B cell (primary cell): ENCODE results near the gene ADAMTS2. TPM values are rescaled to one million over a fixed set of nuclear protein-coding genes. Genes with fewer than 3 reads are reported as not detected.

Experiments used
- ATAC-seq: fragments of 200-7000 bp; cut with Tn5 transposase; one replicate; pipeline ENCODE4 v1.10.0; 2021; ENCODE audit warnings: low read depth, mild to moderate bottlenecking, moderate number of reproducible peaks, moderate library complexity
- CTCF ChIA-PET: fragments of 350-600 bp; sonication (Branson Sonifier 250); formaldehyde crosslinking; loops from one replicate; lab custom pipeline; 2021; ENCODE audit warnings: antibody characterized with exemption, inconsistent platforms; lab: Charles Lee
- POLR2A ChIA-PET: fragments of 350-600 bp; sonication (Branson Sonifier 250); formaldehyde crosslinking; loops from one replicate; lab custom pipeline; 2021; ENCODE audit warnings: antibody characterized with exemption; lab: Charles Lee
- DNase-seq: peaks from one replicate; pipeline ENCODE4 v3.0.0; 2013
- H2AFZ ChIP-seq: 2 replicates; pipeline ENCODE4 v1.6.1; 2012; ENCODE audit warnings: mild to moderate bottlenecking, low read depth, low read length; ENCODE audit not compliant: insufficient read depth, poor library complexity, severe bottlenecking
- H3K27ac ChIP-seq, 2 donors: 1 replicate in 1 of 2; 2 replicates in 1 of 2; pipeline ENCODE4 v1.5.1; 2012 to 2013; ENCODE audit warnings: low read length in 2 of 2, mild to moderate bottlenecking in 2 of 2, moderate library complexity in 1 of 2
- H3K27me3 ChIP-seq, 4 experiments: fragments of 200-600 bp in 1 of 4; sonication (generic) in 1 of 4; replicated peaks in 1 of 4; 1 replicate in 2 of 4; 2 replicates in 2 of 4; pipeline versions ENCODE4 v1.6.1 to v1.7.0; 2013 to 2016; ENCODE audit warnings: low read length in 3 of 4, mild to moderate bottlenecking in 2 of 4, mixed read lengths in 1 of 4, moderate library complexity in 1 of 4; ENCODE audit not compliant: insufficient read depth in 4 of 4, control insufficient read depth in 3 of 4; ENCODE audit errors: control extremely low read depth in 1 of 4
- H3K36me3 ChIP-seq, 2 experiments: replicated peaks in 1 of 2; 1 replicate in 1 of 2; 2 replicates in 1 of 2; pipeline versions ENCODE4 v1.6.1 to v1.7.1; 2013; ENCODE audit warnings: low read length in 1 of 2; ENCODE audit not compliant: insufficient read depth in 2 of 2, control insufficient read depth in 1 of 2; ENCODE audit errors: control extremely low read depth in 1 of 2, extremely low read depth in 1 of 2
- H3K4me1 ChIP-seq, 2 donors: fragments of 200-600 bp in 1 of 2; sonication (generic) in 1 of 2; 1 replicate in 1 of 2; 2 replicates in 1 of 2; pipeline versions ENCODE4 v1.5.1 to v1.6.1; 2013 to 2017; ENCODE audit warnings: low read length in 2 of 2; ENCODE audit not compliant: control insufficient read depth in 2 of 2, insufficient read depth in 2 of 2
- H3K4me2 ChIP-seq: replicated peaks from 2 replicates; pipeline ENCODE3; 2012; ENCODE audit warnings: mild to moderate bottlenecking, low read depth, low read length; ENCODE audit not compliant: poor library complexity, severe bottlenecking
- H3K4me3 ChIP-seq, 5 experiments: fragments of 200-600 bp in 1 of 5; sonication (generic) in 1 of 5; 1 replicate in 3 of 5; 2 replicates in 2 of 5; pipeline versions ENCODE4 v1.5.1 to v1.7.0; 2011 to 2016; ENCODE audit warnings: low read length in 4 of 5, mild to moderate bottlenecking in 4 of 5, low read depth in 2 of 5, control low read depth in 1 of 5, moderate library complexity in 1 of 5; ENCODE audit not compliant: insufficient read depth in 1 of 5; ENCODE audit errors: control extremely low read depth in 1 of 5, extremely low read depth in 1 of 5
- H3K79me2 ChIP-seq: fragments of 200-600 bp; sonication (generic); one replicate; pipeline ENCODE4 v1.6.0; 2016; ENCODE audit warnings: low read length; ENCODE audit not compliant: control insufficient read depth, insufficient read depth
- H3K9ac ChIP-seq: fragments of 200-600 bp; sonication (generic); 2 replicates; pipeline ENCODE4 v1.6.1; 2017; ENCODE audit warnings: mild to moderate bottlenecking, low read length, moderate library complexity
- H3K9me3 ChIP-seq, 3 donors: one replicate each; pipeline versions ENCODE4 v1.6.1 to v1.7.1; 2013; ENCODE audit warnings: low read length in 2 of 3; ENCODE audit not compliant: control insufficient read depth in 2 of 3, insufficient read depth in 1 of 3; ENCODE audit errors: control extremely low read depth in 1 of 3
- H4K20me1 ChIP-seq: 2 replicates; pipeline ENCODE4 v1.6.0; 2012; ENCODE audit warnings: mild to moderate bottlenecking, low read length; ENCODE audit not compliant: insufficient read depth, control insufficient read depth, poor library complexity, severe bottlenecking
- H3K27ac Mint-ChIP-seq: one replicate; pipeline ENCODE4 v1.8.0; 2021; ENCODE audit warnings: mixed read lengths
- H3K27me3 Mint-ChIP-seq: one replicate; pipeline ENCODE4 v1.8.0; 2021; ENCODE audit warnings: mixed read lengths
- H3K4me1 Mint-ChIP-seq: one replicate; pipeline ENCODE4 v1.8.0; 2021; ENCODE audit warnings: mixed read lengths
- H3K4me3 Mint-ChIP-seq: one replicate; pipeline ENCODE4 v1.8.0; 2021; ENCODE audit warnings: mixed read lengths
- H3K9me3 Mint-ChIP-seq: one replicate; pipeline ENCODE4 v1.8.0; 2022; ENCODE audit warnings: mixed read lengths; ENCODE audit not compliant: insufficient read depth
- EZH2 ChIP-seq: IDR thresholded peaks from 2 replicates; pipeline ENCODE4 v1.6.1; 2012; ENCODE audit warnings: borderline replicate concordance, low read depth, mild to moderate bottlenecking, moderate library complexity, low read length; ENCODE audit not compliant: insufficient read depth, poor library complexity, severe bottlenecking
- WGBS: methylation state at CpG from one replicate; pipeline ENCODE4 v1.1.5; 2013; ENCODE audit warnings: missing lambda C conversion rate; ENCODE audit not compliant: insufficient coverage; 5-methylcytosine and 5-hydroxymethylcytosine counted together
- intact Hi-C: fragments of 100-400 bp; cut with micrococcal nuclease; formaldehyde crosslinking; loops from one replicate; pipeline ENCODE4 v1.10.0; 2022
- polyA plus RNA-seq: library from polyadenylated mRNA; depleted of rRNA; stranded (reverse); fragments of >200 nt; gene quantifications from 2 replicates; pipeline ENCODE4 v1.2.3, GENCODE V29; 2012
- total RNA-seq, 2 donors: library from RNA; stranded (reverse); fragments of 120-200 nt in 1 of 2; gene quantifications; 1 replicate in 1 of 2; 2 replicates in 1 of 2; pipeline versions ENCODE4 v1.2.3 to v1.2.4, GENCODE V29; 2013 to 2022
- TF ChIP-seq, protein P1 (sequence below): fragments of 200-600 bp; IDR thresholded peaks from one replicate; pipeline ENCODE4 v1.8.0; 2022; ENCODE audit warnings: antibody characterized with exemption, mild to moderate bottlenecking

Gene ADAMTS2
- total and polyA plus RNA-seq, 2 donors (not counting 1 experiment from before 2014, with no cell fraction given): not detected

DNA sequence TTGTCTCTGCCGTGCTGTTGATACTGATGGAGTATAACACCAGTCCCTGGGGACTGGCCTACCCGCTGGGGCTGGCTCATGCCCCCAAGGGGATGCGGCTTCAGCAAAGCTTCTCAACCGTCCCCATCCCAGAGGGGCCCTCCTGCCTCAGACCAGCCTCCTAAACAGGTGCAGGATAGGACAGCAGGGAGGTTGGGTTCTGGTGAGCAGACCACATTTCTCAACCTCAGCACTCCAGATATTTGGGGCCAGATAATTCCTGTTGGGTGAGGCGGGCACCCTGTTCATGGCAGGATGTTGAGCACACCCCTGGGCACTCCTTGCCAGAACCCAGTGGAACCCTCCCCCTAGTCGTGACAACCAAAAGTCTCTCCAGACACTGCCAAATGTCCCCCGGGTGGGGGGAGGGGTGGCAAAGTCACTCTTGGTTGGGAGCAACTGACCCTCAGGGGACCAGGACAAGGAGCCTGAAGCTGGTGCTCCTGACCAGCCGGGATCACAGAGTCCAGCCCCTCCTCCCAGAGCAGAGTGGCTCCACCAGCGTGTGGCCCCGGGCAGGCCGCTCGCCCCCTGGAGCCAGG is 177.3 kb downstream of the ADAMTS2 start:
- Mint-ChIP-seq H3K4me3 (peak overlapping the region; percentile 49), H3K4me1 (peaks cover 3% of the 10 kb centered on the region), H3K9me3 (no peaks in the 10 kb centered on the region), H3K27ac (no peak overlapping the region), H3K27me3 (peaks cover 5% of the 10 kb centered on the region)
- peaks cover 0 to 18% (median 0%) of the 10 kb centered on the region in 3 donors for H3K9me3 ChIP-seq
- H3K4me1 ChIP-seq: peaks cover 4 to 12% of the 10 kb centered on the region in 2 donors
- peaks cover 0 to 21% (median 1%) of the 10 kb centered on the region in 4 experiments for H3K27me3 ChIP-seq
- DNase-seq (no peak), ATAC-seq (no peak)
- H2AFZ ChIP-seq: no peak overlapping the region
- no peak for TF ChIP-seq EZH2
- TF ChIP-seq, protein P1, sequence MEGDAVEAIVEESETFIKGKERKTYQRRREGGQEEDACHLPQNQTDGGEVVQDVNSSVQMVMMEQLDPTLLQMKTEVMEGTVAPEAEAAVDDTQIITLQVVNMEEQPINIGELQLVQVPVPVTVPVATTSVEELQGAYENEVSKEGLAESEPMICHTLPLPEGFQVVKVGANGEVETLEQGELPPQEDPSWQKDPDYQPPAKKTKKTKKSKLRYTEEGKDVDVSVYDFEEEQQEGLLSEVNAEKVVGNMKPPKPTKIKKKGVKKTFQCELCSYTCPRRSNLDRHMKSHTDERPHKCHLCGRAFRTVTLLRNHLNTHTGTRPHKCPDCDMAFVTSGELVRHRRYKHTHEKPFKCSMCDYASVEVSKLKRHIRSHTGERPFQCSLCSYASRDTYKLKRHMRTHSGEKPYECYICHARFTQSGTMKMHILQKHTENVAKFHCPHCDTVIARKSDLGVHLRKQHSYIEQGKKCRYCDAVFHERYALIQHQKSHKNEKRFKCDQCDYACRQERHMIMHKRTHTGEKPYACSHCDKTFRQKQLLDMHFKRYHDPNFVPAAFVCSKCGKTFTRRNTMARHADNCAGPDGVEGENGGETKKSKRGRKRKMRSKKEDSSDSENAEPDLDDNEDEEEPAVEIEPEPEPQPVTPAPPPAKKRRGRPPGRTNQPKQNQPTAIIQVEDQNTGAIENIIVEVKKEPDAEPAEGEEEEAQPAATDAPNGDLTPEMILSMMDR: no peak
- no peaks in the 10 kb centered on the region for H4K20me1 ChIP-seq
- intact Hi-C loops: loop anchor here (5.0 kb wide), 2 partner anchors 499 to 594 kb away; no protein-coding TSS in a partner anchor
- H3K79me2 ChIP-seq: no peaks in the 10 kb centered on the region
- CTCF ChIA-PET: interaction anchor here (1.2 to 4.6 kb wide), 4 partner anchors 11 to 500 kb away, joined by 3 to 28 read pairs (median 6); no protein-coding TSS in a partner anchor
- H3K27ac ChIP-seq: no peak overlapping the region
- H3K4me3 ChIP-seq: no peak overlapping the region
- WGBS: 84% methylated on average over 4 of the region's 12 CpGs
- POLR2A ChIA-PET: no interaction called here
- no peaks in the 10 kb centered on the region for H3K36me3 ChIP-seq
- H3K9ac ChIP-seq: no peak overlapping the region
- peak overlapping the region; percentile 81 for H3K4me2 ChIP-seq
